ENCODE measurements around the gene EPS8L3. TPM values are rescaled to one million over a fixed set of nuclear protein-coding genes. Genes with fewer than 3 reads are reported as not detected.

The EPS8L3 gene
- total and polyA plus RNA-seq, 10 of the 15 experiments (the other 5 are each of a cell fraction or from before 2014, with no cell fraction given) = not detected

- no peak overlapping the region for H3K4me2 ChIP-seq (ENCODE audit: control insufficient read depth, insufficient read depth)
- in situ Hi-C loops (cut with MboI) = no loop called here
- RAD21 ChIA-PET (ENCODE audit: unreplicated experiment) = interaction anchor here (2.1 kb wide), 1 partner anchor 198 kb away, joined by 8 read pairs; the partner anchor contains the start of gene AHCYL1
These were observed 21.9 kb upstream of the EPS8L3 start for GRCh38 chr1:109785446-109786111.

More at GRCh38 chr1:109785446-109786111, 21.9 kb upstream of the EPS8L3 start:
- Histone ChIP-seq H3K9me3 (replicated peaks; ENCODE audit: control insufficient read depth, insufficient read depth, low read length) (peaks cover 5% of the 10 kb centered on the region), H2AFZ (ENCODE audit: control insufficient read depth, low read depth, low read length) (no peak overlapping the region), H3K79me2 (ENCODE audit: control insufficient read depth, insufficient read depth, low read length) (no peaks in the 10 kb centered on the region), H3K27me3 (replicated peaks in 1 of 2; ENCODE audit: control insufficient read depth in 2 of 2, insufficient read depth in 2 of 2, low read length in 1 of 2) (no peaks in the 10 kb centered on the region; a peak in 1 of 4 replicates), H3K36me3 (ENCODE audit: control insufficient read depth in 2 of 2, insufficient read depth in 2 of 2, low read length in 1 of 2) (no peaks in the 10 kb centered on the region), H3K4me1 (ENCODE audit: control insufficient read depth, insufficient read depth, low read length) (peaks cover 3% of the 10 kb centered on the region), H3K9ac (ENCODE audit: control insufficient read depth, insufficient read depth, low read length) (no peak overlapping the region), H3K4me3 (no peak overlapping the region), H4K20me1 (ENCODE audit: control insufficient read depth, insufficient read depth) (no peaks in the 10 kb centered on the region), H3K27ac (ENCODE audit: control insufficient read depth, insufficient read depth) (no peak overlapping the region)
- intact Hi-C loops (cut with micrococcal nuclease; ENCODE audit: unreplicated experiment) = no loop called here
- POLR2A ChIA-PET = no interaction called here
- no peak for TF ChIP-seq MTA3 (IDR thresholded peaks at IDR 0.05; ENCODE audit: borderline replicate concordance, low read length)
- TF ChIP-seq NFIC (IDR thresholded peaks at IDR 0.05; ENCODE audit: low read depth, low read length) = no peak
- no peak for TF ChIP-seq SMC3 (IDR thresholded peaks at IDR 0.05; ENCODE audit: borderline replicate concordance, low read length)
- no peak for TF ChIP-seq EP300 (IDR thresholded peaks at IDR 0.05; ENCODE audit: borderline replicate concordance in 1 of 2, control insufficient read depth in 1 of 2, low read depth in 2 of 2, low read length in 2 of 2)
- TF ChIP-seq RUNX3 (IDR thresholded peaks at IDR 0.05; ENCODE audit: low read length) = no peak
- no peak for TF ChIP-seq BRCA1 (IDR thresholded peaks at IDR 0.05; ENCODE audit: low read depth, low read length)
- TF ChIP-seq SUPT20H (IDR thresholded peaks at IDR 0.05; ENCODE audit: borderline replicate concordance, control insufficient read depth, low read depth, low read length) = no peak
- no peak for TF ChIP-seq NR2C1 (IDR thresholded peaks at IDR 0.05)
- no peak for TF ChIP-seq ZNF217 (IDR thresholded peaks at IDR 0.05)
- no peak for TF ChIP-seq CEBPB (IDR thresholded peaks at IDR 0.05; ENCODE audit: borderline replicate concordance in 1 of 2, low read depth in 2 of 2, low read length in 2 of 2)
- no peak for TF ChIP-seq FOS (IDR thresholded peaks at IDR 0.05; ENCODE audit: borderline replicate concordance, extremely low read depth, insufficient read length)
- no peak for TF ChIP-seq ZNF687 (IDR thresholded peaks at IDR 0.05)
- no peak for TF ChIP-seq YBX1 (IDR thresholded peaks at IDR 0.05)
- no peak for TF ChIP-seq ZNF274 (IDR thresholded peaks at IDR 0.05; ENCODE audit: insufficient read depth, insufficient read length)
- TF ChIP-seq PAX5 (IDR thresholded peaks at IDR 0.05; ENCODE audit: borderline replicate concordance, low read depth, low read length) = no peak
- no peak for TF ChIP-seq ZSCAN29 (IDR thresholded peaks at IDR 0.05)
- TF ChIP-seq MEF2A (IDR thresholded peaks at IDR 0.05; ENCODE audit: insufficient read depth, low read depth, low read length) = no peak
- TF ChIP-seq IKZF2 (IDR thresholded peaks at IDR 0.05) = no peak
- FAIRE-seq = no peak
- CTCF ChIA-PET = interaction anchor here (1.8 to 27.2 kb wide), 2 partner anchors 11 to 194 kb away, joined by 5 to 759 read pairs; partner anchors contain the start of gene AHCYL1
- WGBS (ENCODE audit: insufficient coverage, insufficient replicate concordance, low lambda C conversion rate, missing lambda C conversion rate) = 44% methylated on average over 4 of the region's 4 CpGs
- no peak for DNase-seq (ENCODE audit: low read depth, low spot score)
- no peak for ATAC-seq
- SMC1A ChIA-PET (ENCODE audit: uncharacterized antibody, unreplicated experiment) = interaction anchor here (1.3 to 23.1 kb wide), 2 partner anchors 36 to 197 kb away, joined by 3 to 431 read pairs; partner anchors contain the start of gene AHCYL1
- BruUV-seq (replicated peaks) = no TSS peak

Measured in GM12878 (cell line).